H1 (cell line): ENCODE measurements around the gene WFDC1. TPM values are rescaled to one million over a fixed set of nuclear protein-coding genes. Genes with fewer than 3 reads are reported as not detected.

ENCODE experiments used
- CTCF ChIA-PET: fragments of 300-600 bp; sonication (Branson Sonifier 250); formaldehyde crosslinking; loops from one replicate; lab custom pipeline; 2021; ENCODE audit not compliant: partially characterized antibody; lab: Charles Lee
- POLR2A ChIA-PET: fragments of 300-600 bp; sonication (Branson Sonifier 250); formaldehyde crosslinking; loops from one replicate; lab custom pipeline; 2021; ENCODE audit warnings: inconsistent platforms; ENCODE audit not compliant: partially characterized antibody; lab: Charles Lee
- DNase-seq, 2 experiments: peaks; one replicate each; pipeline versions ENCODE4 v3.0.0 to v3.0.0-alpha.2; 2010 to 2022; ENCODE audit warnings: low spot score in 2 of 2, low read depth in 1 of 2, mixed read lengths in 1 of 2
- FAIRE-seq: peaks from 2 replicates; lab custom pipeline; 2011; peaks lifted over from hg19 to GRCh38; lab: Jason Lieb, UNC
- H2AFZ ChIP-seq: 2 replicates; pipeline ENCODE4 v1.8.1; 2012; ENCODE audit warnings: low read length, inconsistent platforms
- H2AK5ac ChIP-seq: 2 replicates; pipeline ENCODE4 v1.6.1; 2013; ENCODE audit warnings: low read depth, low read length
- H2BK120ac ChIP-seq: replicated peaks from 2 replicates; pipeline ENCODE3; 2013; ENCODE audit warnings: low read depth, low read length, inconsistent platforms
- H2BK12ac ChIP-seq: 2 replicates; pipeline ENCODE4 v1.6.1; 2013; ENCODE audit warnings: low read depth, low read length
- H2BK15ac ChIP-seq: 2 replicates; pipeline ENCODE4 v1.6.1; 2013; ENCODE audit warnings: low read length
- H2BK20ac ChIP-seq: 2 replicates; pipeline ENCODE4 v1.6.1; 2013; ENCODE audit warnings: low read length
- H2BK5ac ChIP-seq: 2 replicates; pipeline ENCODE4 v1.6.1; 2013; ENCODE audit warnings: low read depth, low read length
- H3K14ac ChIP-seq: 2 replicates; pipeline ENCODE4 v1.6.1; 2013; ENCODE audit warnings: inconsistent platforms; ENCODE audit not compliant: insufficient read length
- H3K18ac ChIP-seq: 2 replicates; pipeline ENCODE4 v1.6.1; 2013; ENCODE audit warnings: low read length; ENCODE audit errors: extremely low read depth
- H3K23ac ChIP-seq: 2 replicates; pipeline ENCODE4 v1.6.1; 2013; ENCODE audit warnings: inconsistent platforms; ENCODE audit not compliant: insufficient read length
- H3K23me2 ChIP-seq: 2 replicates; pipeline ENCODE4 v1.6.1; 2013; ENCODE audit warnings: low read depth, low read length
- H3K27ac ChIP-seq: 2 replicates; pipeline ENCODE4 v1.6.1; 2011; ENCODE audit warnings: low read depth, low read length, inconsistent platforms
- H3K27me3 ChIP-seq, 4 experiments: replicated peaks in 1 of 4; 1 replicate in 1 of 4; 2 replicates in 3 of 4; pipeline versions ENCODE4 v1.6.1 to v1.8.1; 2011 to 2013; ENCODE audit warnings: low read length in 3 of 4, mild to moderate bottlenecking in 3 of 4, inconsistent platforms in 2 of 4, mixed read lengths in 2 of 4, moderate library complexity in 1 of 4; ENCODE audit not compliant: control insufficient read depth in 3 of 4, insufficient read depth in 3 of 4; ENCODE audit errors: extremely low read depth in 1 of 4
- H3K36me3 ChIP-seq, 4 experiments: 2 replicates each; pipeline versions ENCODE4 v1.6.1 to v1.8.1; 2011 to 2013; ENCODE audit warnings: mild to moderate bottlenecking in 4 of 4, low read length in 3 of 4, moderate library complexity in 2 of 4, control low read depth in 1 of 4, inconsistent platforms in 1 of 4; ENCODE audit not compliant: insufficient read depth in 4 of 4, control insufficient read depth in 2 of 4
- H3K4ac ChIP-seq: replicated peaks from 2 replicates; pipeline ENCODE3; 2013; ENCODE audit warnings: low read length, low read depth, mixed read lengths, inconsistent platforms; ENCODE audit not compliant: insufficient read length
- H3K4me1 ChIP-seq, 4 experiments: replicated peaks in 1 of 4; 1 replicate in 1 of 4; 2 replicates in 3 of 4; pipeline versions ENCODE4 v1.6.1 to v1.8.1; 2011 to 2013; ENCODE audit warnings: low read length in 3 of 4, inconsistent platforms in 2 of 4, mixed read lengths in 1 of 4; ENCODE audit not compliant: insufficient read depth in 4 of 4, control insufficient read depth in 3 of 4
- H3K4me2 ChIP-seq, 2 experiments: 2 replicates each; pipeline versions ENCODE4 v1.6.1 to v1.8.1; 2011 to 2013; ENCODE audit warnings: low read depth in 2 of 2, low read length in 2 of 2, control low read depth in 1 of 2, inconsistent platforms in 1 of 2, mild to moderate bottlenecking in 1 of 2; ENCODE audit not compliant: insufficient read depth in 1 of 2
- H3K4me3 ChIP-seq, 4 experiments: fragments of 200-600, 300-600 bp in 1 of 4; sonication (generic), shearing (Covaris generic), sonication (Bioruptor Twin) in 1 of 4; 2 replicates each; pipeline versions ENCODE4 v1.5.1 to v1.8.1; 2011 to 2016; ENCODE audit warnings: low read length in 4 of 4, low read depth in 3 of 4, control low read depth in 2 of 4, inconsistent platforms in 2 of 4, mild to moderate bottlenecking in 2 of 4, mixed read lengths in 1 of 4, moderate library complexity in 1 of 4; ENCODE audit not compliant: insufficient read depth in 2 of 4; ENCODE audit errors: extremely low read depth in 1 of 4
- H3K56ac ChIP-seq: replicated peaks from 2 replicates; pipeline ENCODE3; 2013; ENCODE audit warnings: low read depth, mild to moderate bottlenecking, mixed read lengths, low read length, inconsistent platforms; ENCODE audit not compliant: insufficient read length
- H3K79me1 ChIP-seq: 2 replicates; pipeline ENCODE4 v1.6.1; 2013; ENCODE audit warnings: low read depth, low read length, control low read depth
- H3K79me2 ChIP-seq, 2 experiments: 2 replicates each; pipeline versions ENCODE4 v1.6.1 to v1.8.1; 2012 to 2013; ENCODE audit warnings: low read length in 2 of 2, mild to moderate bottlenecking in 2 of 2, inconsistent platforms in 1 of 2; ENCODE audit not compliant: insufficient read depth in 2 of 2, control insufficient read depth in 1 of 2
- H3K9ac ChIP-seq, 4 experiments: replicated peaks in 1 of 4; 1 replicate in 1 of 4; 2 replicates in 3 of 4; pipeline versions ENCODE4 v1.6.1 to v1.8.1; 2011 to 2013; ENCODE audit warnings: low read depth in 3 of 4, low read length in 3 of 4, control low read depth in 2 of 4, mild to moderate bottlenecking in 2 of 4, moderate library complexity in 2 of 4, inconsistent platforms in 1 of 4; ENCODE audit errors: extremely low read depth in 1 of 4
- H3K9me3 ChIP-seq, 2 experiments: 2 replicates each; pipeline versions ENCODE4 v1.6.1 to v1.8.1; 2012 to 2013; ENCODE audit warnings: mild to moderate bottlenecking in 2 of 2, moderate library complexity in 2 of 2, control low read depth in 1 of 2, inconsistent platforms in 1 of 2, low read depth in 1 of 2, low read length in 1 of 2, mixed read lengths in 1 of 2; ENCODE audit not compliant: insufficient read depth in 2 of 2
- H4K20me1 ChIP-seq, 2 experiments: replicated peaks in 1 of 2; 2 replicates each; pipeline versions ENCODE3 to v1.8.1; 2011 to 2013; ENCODE audit warnings: inconsistent platforms in 2 of 2, low read length in 2 of 2, mild to moderate bottlenecking in 1 of 2; ENCODE audit not compliant: insufficient read depth in 2 of 2, control insufficient read depth in 1 of 2
- H4K5ac ChIP-seq: 2 replicates; pipeline ENCODE4 v1.6.1; 2013; ENCODE audit warnings: low read length, low read depth, mixed read lengths, inconsistent platforms; ENCODE audit not compliant: insufficient read length
- H4K8ac ChIP-seq: 2 replicates; pipeline ENCODE4 v1.8.0; 2013; ENCODE audit warnings: mild to moderate bottlenecking, moderate library complexity, low read length, inconsistent platforms; ENCODE audit not compliant: insufficient read depth; ENCODE audit errors: extremely low read depth
- H4K91ac ChIP-seq: replicated peaks from 2 replicates; pipeline ENCODE3; 2013; ENCODE audit warnings: low read length, mixed read lengths, inconsistent platforms; ENCODE audit not compliant: insufficient read length
- MAFK ChIP-seq: IDR thresholded peaks from 2 replicates; pipeline ENCODE4 v1.6.1; 2012; ENCODE audit warnings: low read depth, mild to moderate bottlenecking, improper control_type of control experiment, low read length
- SP4 ChIP-seq: IDR thresholded peaks from 2 replicates; pipeline ENCODE4 v1.6.1; 2012; ENCODE audit warnings: low read length, inconsistent platforms
- TAF7 ChIP-seq: optimal IDR thresholded peaks from 2 replicates; pipeline ENCODE3; 2011; ENCODE audit warnings: low read depth, mild to moderate bottlenecking, inconsistent platforms, low read length, moderate library complexity, borderline replicate concordance
- whole genome bisulfite sequencing, 2 experiments: shearing (Covaris generic) in 1 of 2; methylation state at CpG; one replicate each; pipeline versions ENCODE4 v1.1.6 to v1.1.7; 2013 to 2015; ENCODE audit warnings: low lambda C conversion rate in 2 of 2, mixed read lengths in 2 of 2, inconsistent platforms in 1 of 2, low coverage in 1 of 2, missing lambda C conversion rate in 1 of 2; ENCODE audit not compliant: insufficient replicate concordance in 2 of 2, insufficient coverage in 1 of 2, insufficient read length in 1 of 2; ENCODE audit errors: extremely low coverage in 1 of 2, missing lambda C conversion rate in 1 of 2; 5-methylcytosine and 5-hydroxymethylcytosine counted together
- polyA plus RNA-seq, 7 experiments: library from polyadenylated mRNA; depleted of rRNA in 3 of 7; stranded (reverse) in 5 of 7; unstranded in 2 of 7; fragments of >200 nt in 5 of 7; fragments of 200-250 nt in 2 of 7; gene quantifications; 1 replicate in 5 of 7; 2 replicates in 1 of 7; 4 replicates in 1 of 7; pipeline versions ENCODE4 v1.2.1 to v1.2.3, GENCODE V29; 2011 to 2013; ENCODE audit warnings: missing spikeins in 2 of 7, mixed read lengths in 2 of 7
- total RNA-seq: library from RNA; stranded (reverse); fragmentation: NEBNext Ultra II Directional; extraction: Animal tissue kit (Norgen Biotek cat#: 25700); gene quantifications from 2 replicates; pipeline ENCODE4 v1.2.1, GENCODE V29; 2021

Gene WFDC1
- total and polyA plus RNA-seq, 2 of the 8 experiments (the other 6 are each of a cell fraction or from before 2014, with no cell fraction given): 0.70 to 1.1 TPM

GRCh38 chr16:84247844-84248243 lies 46.8 kb upstream of the WFDC1 start:
- Histone ChIP-seq H2BK12ac (no peak overlapping the region), H4K5ac (no peak overlapping the region), H3K4me1 (no peaks in the 10 kb centered on the region), H3K4me3 (no peak overlapping the region), H2BK5ac (no peak overlapping the region), H4K91ac (no peak overlapping the region), H3K9ac (no peak overlapping the region), H3K79me1 (no peaks in the 10 kb centered on the region), H4K20me1 (no peaks in the 10 kb centered on the region), H3K14ac (no peak overlapping the region), H3K79me2 (no peaks in the 10 kb centered on the region), H3K23ac (no peak overlapping the region), H2BK120ac (no peak overlapping the region), H3K4me2 (no peak overlapping the region), H2AFZ (no peak overlapping the region), H3K27me3 (no peaks in the 10 kb centered on the region), H2BK15ac (no peak overlapping the region), H3K4ac (no peak overlapping the region), H3K56ac (no peak overlapping the region), H2BK20ac (no peak overlapping the region), H2AK5ac (no peak overlapping the region), H3K23me2 (no peaks in the 10 kb centered on the region; the same call in 1 of the 2 replicates), H3K18ac (no peak overlapping the region), H4K8ac (no peak overlapping the region), H3K36me3 (no peaks in the 10 kb centered on the region), H3K9me3 (no peaks in the 10 kb centered on the region; a peak in 1 of 4 replicates), H3K27ac (no peak overlapping the region)
- DNase-seq (no peak), FAIRE-seq (no peak)
- 85% methylated on average over 5 of the region's 5 CpGs; no CpG with 5 or more reads in 1 of the 2 experiments for WGBS, 2 experiments
- ChIA-PET CTCF (interaction anchor here (0.6 kb wide), 1 partner anchor 249 kb away, joined by 3 read pairs; no protein-coding TSS in a partner anchor), POLR2A (no interaction called here)
- no peak for TF ChIP-seq TAF7
- TF ChIP-seq SP4: no peak
- TF ChIP-seq MAFK: 0 out of 2 replicates have a peak, but pooled peaks have one; percentile 12
